Chondrocyte (in vitro differentiated cells): ENCODE results near the gene KEL. TPM values are rescaled to one million over a fixed set of nuclear protein-coding genes. Genes with fewer than 3 reads are reported as not detected.

Experiments
- DNase-seq: peaks from one replicate; pipeline ENCODE4 v3.0.0; 2021; ENCODE audit warnings: mixed read lengths, low spot score
- H3K27ac Mint-ChIP-seq: one replicate; pipeline ENCODE4 v1.8.0; 2021; ENCODE audit warnings: mild to moderate bottlenecking, moderate library complexity, mixed read lengths; ENCODE audit not compliant: unreplicated experiment
- H3K27me3 Mint-ChIP-seq: 2 replicates; pipeline ENCODE4 v1.8.0; 2021; ENCODE audit warnings: low read depth, mixed read lengths
- H3K36me3 Mint-ChIP-seq: 2 replicates; pipeline ENCODE4 v1.8.0; 2021; ENCODE audit warnings: low read depth, mixed read lengths
- H3K4me1 Mint-ChIP-seq: 2 replicates; pipeline ENCODE4 v1.8.0; 2021; ENCODE audit warnings: low read depth, mild to moderate bottlenecking, mixed read lengths
- H3K4me3 Mint-ChIP-seq: one replicate; pipeline ENCODE4 v1.8.0; 2021; ENCODE audit warnings: mild to moderate bottlenecking, moderate library complexity, mixed read lengths; ENCODE audit not compliant: unreplicated experiment
- H3K9me3 Mint-ChIP-seq: 2 replicates; pipeline ENCODE4 v1.8.0; 2021; ENCODE audit warnings: low read depth, mixed read lengths
- CTCF ChIP-seq: fragments of 200-600 bp; sonication (generic); IDR thresholded peaks from 2 replicates; pipeline ENCODE4 v1.5.0; 2021; ENCODE audit warnings: antibody characterized with exemption, mild to moderate bottlenecking, moderate library complexity
- total RNA-seq: library from RNA; stranded (reverse); gene quantifications from 3 replicates; pipeline ENCODE4 v1.2.1, GENCODE V29; 2021

Gene KEL
- total RNA-seq, 1 donor from 2014 or later: 0.40 TPM

- no peaks in the 10 kb centered on the region for H3K36me3 Mint-ChIP-seq
- TF ChIP-seq CTCF: no peak
- no peak overlapping the region for H3K4me3 Mint-ChIP-seq
- H3K27me3 Mint-ChIP-seq: no peaks in the 10 kb centered on the region
- H3K27ac Mint-ChIP-seq: no peak overlapping the region
- no peaks in the 10 kb centered on the region for H3K4me1 Mint-ChIP-seq
- H3K9me3 Mint-ChIP-seq: peaks cover 2% of the 10 kb centered on the region
- no peak for DNase-seq
Measured at GRCh38 chr7:142908921-142909890, 53.0 kb downstream of the KEL start.

- no peak for DNase-seq
- no peaks in the 10 kb centered on the region for H3K27me3 Mint-ChIP-seq
- no peaks in the 10 kb centered on the region for H3K36me3 Mint-ChIP-seq
- no peak overlapping the region for H3K27ac Mint-ChIP-seq
- no peak for TF ChIP-seq CTCF
- no peaks in the 10 kb centered on the region for H3K4me1 Mint-ChIP-seq
- no peak overlapping the region for H3K4me3 Mint-ChIP-seq
- H3K9me3 Mint-ChIP-seq: peaks cover 2% of the 10 kb centered on the region
Measured at GRCh38 chr7:142908290-142908689, 53.9 kb downstream of the KEL start.

GRCh38 chr7:142906643-142907042, 55.5 kb downstream of the KEL start:
- no peak for DNase-seq
- Mint-ChIP-seq H3K36me3 (no peaks in the 10 kb centered on the region), H3K4me3 (no peak overlapping the region), H3K27me3 (peaks cover 4% of the 10 kb centered on the region), H3K4me1 (no peaks in the 10 kb centered on the region), H3K9me3 (peaks cover 2% of the 10 kb centered on the region), H3K27ac (no peak overlapping the region)
- TF ChIP-seq CTCF: no peak

- Mint-ChIP-seq H3K4me3 (no peak overlapping the region), H3K27ac (no peak overlapping the region), H3K27me3 (peaks cover 4% of the 10 kb centered on the region), H3K36me3 (no peaks in the 10 kb centered on the region), H3K9me3 (peaks cover 2% of the 10 kb centered on the region), H3K4me1 (no peaks in the 10 kb centered on the region)
- TF ChIP-seq CTCF: no peak
- no peak for DNase-seq
Measured at GRCh38 chr7:142905759-142906158, 56.4 kb downstream of the KEL start.

GRCh38 chr7:142904128-142904527, 58.0 kb downstream of the KEL start:
- peaks cover 4% of the 10 kb centered on the region for H3K27me3 Mint-ChIP-seq
- DNase-seq: no peak
- H3K4me1 Mint-ChIP-seq: no peaks in the 10 kb centered on the region
- peaks cover 2% of the 10 kb centered on the region for H3K9me3 Mint-ChIP-seq
- no peak overlapping the region for H3K4me3 Mint-ChIP-seq
- H3K27ac Mint-ChIP-seq: no peak overlapping the region
- TF ChIP-seq CTCF: no peak
- H3K36me3 Mint-ChIP-seq: no peaks in the 10 kb centered on the region
